H9 (cell line): ENCODE data around the gene PICALM. TPM values are rescaled to one million over a fixed set of nuclear protein-coding genes. Genes with fewer than 3 reads are reported as not detected.

ENCODE experiments used
- DNase-seq: peaks from one replicate; pipeline ENCODE4 v3.0.0-alpha.2; 2017
- H2AFZ ChIP-seq: one replicate; pipeline ENCODE4 v1.6.1; 2013; ENCODE audit warnings: mild to moderate bottlenecking, low read length, control low read depth, moderate library complexity
- H2AK5ac ChIP-seq: 2 replicates; pipeline ENCODE4 v1.6.1; 2013; ENCODE audit warnings: low read length, control low read depth, mixed read lengths; ENCODE audit not compliant: insufficient read length
- H2BK120ac ChIP-seq: one replicate; pipeline ENCODE4 v1.6.1; 2013; ENCODE audit warnings: low read depth, mild to moderate bottlenecking, low read length, control low read depth, inconsistent platforms; ENCODE audit not compliant: poor library complexity, severe bottlenecking
- H2BK12ac ChIP-seq: 2 replicates; pipeline ENCODE4 v1.6.1; 2013; ENCODE audit warnings: low read length, control low read depth, mixed read lengths, low read depth; ENCODE audit not compliant: insufficient read length
- H2BK15ac ChIP-seq: 2 replicates; pipeline ENCODE4 v1.6.1; 2013; ENCODE audit warnings: low read depth, low read length, control low read depth
- H2BK20ac ChIP-seq: one replicate; pipeline ENCODE4 v1.6.1; 2013; ENCODE audit warnings: low read depth, mild to moderate bottlenecking, low read length, control low read depth, inconsistent platforms; ENCODE audit not compliant: poor library complexity, severe bottlenecking
- H2BK5ac ChIP-seq: 2 replicates; pipeline ENCODE4 v1.6.1; 2013; ENCODE audit warnings: low read length, control low read depth, mixed read lengths; ENCODE audit not compliant: insufficient read length
- H3K14ac ChIP-seq: 2 replicates; pipeline ENCODE4 v1.6.1; 2013; ENCODE audit warnings: low read length, control low read depth; ENCODE audit not compliant: insufficient read depth
- H3K18ac ChIP-seq: 2 replicates; pipeline ENCODE4 v1.6.1; 2013; ENCODE audit warnings: low read depth, mild to moderate bottlenecking, mixed read lengths, low read length, control low read depth; ENCODE audit not compliant: insufficient read length
- H3K23ac ChIP-seq: 2 replicates; pipeline ENCODE4 v1.6.1; 2013; ENCODE audit warnings: low read length, control low read depth, mixed read lengths, low read depth; ENCODE audit not compliant: insufficient read length
- H3K23me2 ChIP-seq: 2 replicates; pipeline ENCODE4 v1.6.1; 2013; ENCODE audit warnings: low read depth, mild to moderate bottlenecking, mixed read lengths, low read length, control low read depth; ENCODE audit not compliant: insufficient read length, poor library complexity, severe bottlenecking
- H3K27ac ChIP-seq: 2 replicates; pipeline ENCODE4 v1.5.1; 2013; ENCODE audit warnings: low read length, control low read depth, mixed read lengths, low read depth; ENCODE audit not compliant: insufficient read length
- H3K27me3 ChIP-seq: 2 replicates; pipeline ENCODE4 v1.6.1; 2013; ENCODE audit warnings: low read length, control low read depth, inconsistent platforms; ENCODE audit not compliant: insufficient read depth
- H3K4ac ChIP-seq: 2 replicates; pipeline ENCODE4 v1.6.1; 2013; ENCODE audit warnings: low read depth, mild to moderate bottlenecking, control low read depth, inconsistent platforms, low read length, moderate library complexity
- H3K4me1 ChIP-seq: 2 replicates; pipeline ENCODE4 v1.6.1; 2013; ENCODE audit warnings: low read length, control low read depth, inconsistent platforms; ENCODE audit not compliant: insufficient read depth
- H3K4me2 ChIP-seq: 2 replicates; pipeline ENCODE4 v1.6.1; 2013; ENCODE audit warnings: low read length, control low read depth, mixed read lengths; ENCODE audit not compliant: insufficient read length, insufficient read depth
- H3K56ac ChIP-seq: 2 replicates; pipeline ENCODE4 v1.6.1; 2013; ENCODE audit warnings: low read depth, mild to moderate bottlenecking, mixed read lengths, low read length, control low read depth; ENCODE audit not compliant: insufficient read length
- H3K79me1 ChIP-seq: 2 replicates; pipeline ENCODE4 v1.6.1; 2013; ENCODE audit warnings: low read depth, mild to moderate bottlenecking, moderate library complexity, low read length, control low read depth, inconsistent platforms; ENCODE audit not compliant: insufficient read depth, poor library complexity, severe bottlenecking
- H3K79me2 ChIP-seq: 2 replicates; pipeline ENCODE4 v1.6.1; 2013; ENCODE audit warnings: low read length, control low read depth, inconsistent platforms; ENCODE audit not compliant: insufficient read depth
- H3K9ac ChIP-seq: 2 replicates; pipeline ENCODE4 v1.6.1; 2013; ENCODE audit warnings: low read length, control low read depth, mixed read lengths; ENCODE audit not compliant: insufficient read length; ENCODE audit errors: extremely low read depth
- H3K9me3 ChIP-seq: one replicate; pipeline ENCODE4 v1.6.1; 2013; ENCODE audit warnings: low read depth, low read length, inconsistent platforms; ENCODE audit not compliant: control insufficient read depth
- H3T11ph ChIP-seq: one replicate; pipeline ENCODE4 v1.6.1; 2013; ENCODE audit warnings: mild to moderate bottlenecking, low read length, control low read depth, inconsistent platforms
- H4K20me1 ChIP-seq: one replicate; pipeline ENCODE4 v1.6.1; 2013; ENCODE audit not compliant: control insufficient read depth, insufficient read length, insufficient read depth
- H4K5ac ChIP-seq: 2 replicates; pipeline ENCODE4 v1.6.1; 2013; ENCODE audit warnings: low read depth, mild to moderate bottlenecking, mixed read lengths, low read length, control low read depth; ENCODE audit not compliant: insufficient read length
- H4K8ac ChIP-seq: replicated peaks from 2 replicates; pipeline ENCODE4 v1.6.1; 2013; ENCODE audit warnings: low read length, control low read depth, mixed read lengths, low read depth; ENCODE audit not compliant: insufficient read length
- H4K91ac ChIP-seq: 2 replicates; pipeline ENCODE4 v1.6.1; 2013; ENCODE audit warnings: low read depth, mild to moderate bottlenecking, moderate library complexity, mixed read lengths, low read length, control low read depth; ENCODE audit not compliant: insufficient read length
- H3K27ac Mint-ChIP-seq, 3 experiments: 2 replicates in 2 of 3; 3 replicates in 1 of 3; pipeline ENCODE4 v1.8.0; 2020 to 2021; ENCODE audit warnings: mixed read lengths in 3 of 3, mild to moderate bottlenecking in 1 of 3, moderate library complexity in 1 of 3
- H3K27me3 Mint-ChIP-seq: 2 replicates; pipeline ENCODE4 v1.8.0; 2021; ENCODE audit warnings: low read depth, mild to moderate bottlenecking, moderate library complexity, mixed read lengths
- H3K36me3 Mint-ChIP-seq, 3 experiments: 2 replicates in 2 of 3; 3 replicates in 1 of 3; pipeline ENCODE4 v1.8.0; 2020 to 2021; ENCODE audit warnings: low read depth in 3 of 3, mixed read lengths in 3 of 3; ENCODE audit not compliant: insufficient read depth in 1 of 3
- H3K4me1 Mint-ChIP-seq, 2 experiments: 2 replicates each; pipeline ENCODE4 v1.8.0; 2020; ENCODE audit warnings: mixed read lengths in 2 of 2
- H3K4me3 Mint-ChIP-seq, 2 experiments: 2 replicates in 1 of 2; 3 replicates in 1 of 2; pipeline ENCODE4 v1.8.0; 2020 to 2021; ENCODE audit warnings: mild to moderate bottlenecking in 2 of 2, mixed read lengths in 2 of 2, moderate library complexity in 1 of 2
- H3K9me3 Mint-ChIP-seq, 2 experiments: 2 replicates in 1 of 2; 3 replicates in 1 of 2; pipeline ENCODE4 v1.8.0; 2020; ENCODE audit warnings: mild to moderate bottlenecking in 2 of 2, mixed read lengths in 2 of 2, moderate library complexity in 1 of 2
- WGBS: extraction: QIAGEN DNeasy Blood & Tissue Kit; methylation state at CpG from one replicate; pipeline ENCODE4 v1.1.7; 2013; ENCODE audit warnings: missing lambda C conversion rate, low lambda C conversion rate, mixed read lengths; ENCODE audit not compliant: insufficient read length; ENCODE audit errors: extremely low coverage; 5-methylcytosine and 5-hydroxymethylcytosine counted together
- total RNA-seq: library from RNA; stranded (reverse); gene quantifications from 2 replicates; pipeline ENCODE4 v1.2.1, GENCODE V29; 2021
- TF ChIP-seq, protein P1 (sequence below): fragments of 200-600 bp; sonication (generic); conservative IDR thresholded peaks from 3 replicates; pipeline ENCODE4 v1.8.0; 2021; ENCODE audit warnings: antibody characterized with exemption, mild to moderate bottlenecking

PICALM gene
- total RNA-seq, 1 experiment from 2014 or later = 76.4 TPM

DNA sequence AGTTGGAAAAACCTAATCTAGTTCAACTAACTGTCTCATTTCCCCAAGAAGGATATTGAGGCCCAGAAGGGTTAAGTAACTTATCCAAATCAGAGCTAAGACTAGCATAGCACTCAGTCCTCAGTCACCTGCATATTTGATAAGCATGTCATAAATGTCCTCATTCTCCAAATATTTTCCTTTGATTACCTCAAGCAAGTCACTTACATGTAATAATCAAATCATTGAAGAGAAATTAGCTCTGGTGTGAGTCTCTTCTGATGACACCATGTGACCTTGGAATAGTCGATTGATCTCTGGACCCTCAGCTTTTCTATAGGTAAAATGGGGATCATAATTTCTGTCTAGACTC is 48.8 kb upstream of the PICALM start:
- no CpG with 5 or more reads among the region's 1 CpG for WGBS
- Mint-ChIP-seq H3K4me3 (no peak overlapping the region), H3K36me3 (no peaks in the 10 kb centered on the region)

More for the DNA sequence above, 48.8 kb upstream of the PICALM start:
- H2BK5ac ChIP-seq = no peak overlapping the region
- no peaks in the 10 kb centered on the region for H3K23me2 ChIP-seq
- no peak overlapping the region for H3T11ph ChIP-seq
- no peaks in the 10 kb centered on the region for H3K79me1 ChIP-seq
- H2AFZ ChIP-seq = no peak overlapping the region
- H3K27me3 ChIP-seq = no peaks in the 10 kb centered on the region
- H2BK20ac ChIP-seq = no peak overlapping the region
- no peaks in the 10 kb centered on the region for H3K79me2 ChIP-seq
- no peak for DNase-seq
- no peaks in the 10 kb centered on the region for H3K9me3 Mint-ChIP-seq
- no peak overlapping the region for H3K23ac ChIP-seq
- no peak overlapping the region for H4K8ac ChIP-seq
- H2BK12ac ChIP-seq = no peak overlapping the region
- no peak overlapping the region for H3K4me2 ChIP-seq
- H4K5ac ChIP-seq = no peak overlapping the region
- H3K4me1 ChIP-seq = no peaks in the 10 kb centered on the region
- H3K9ac ChIP-seq = no peak overlapping the region
- H3K4ac ChIP-seq = no peak overlapping the region
- no peak overlapping the region for H2AK5ac ChIP-seq
- H4K20me1 ChIP-seq = no peaks in the 10 kb centered on the region
- H4K91ac ChIP-seq = no peak overlapping the region
- H2BK120ac ChIP-seq = no peak overlapping the region
- H2BK15ac ChIP-seq = no peak overlapping the region
- TF ChIP-seq, protein P1, sequence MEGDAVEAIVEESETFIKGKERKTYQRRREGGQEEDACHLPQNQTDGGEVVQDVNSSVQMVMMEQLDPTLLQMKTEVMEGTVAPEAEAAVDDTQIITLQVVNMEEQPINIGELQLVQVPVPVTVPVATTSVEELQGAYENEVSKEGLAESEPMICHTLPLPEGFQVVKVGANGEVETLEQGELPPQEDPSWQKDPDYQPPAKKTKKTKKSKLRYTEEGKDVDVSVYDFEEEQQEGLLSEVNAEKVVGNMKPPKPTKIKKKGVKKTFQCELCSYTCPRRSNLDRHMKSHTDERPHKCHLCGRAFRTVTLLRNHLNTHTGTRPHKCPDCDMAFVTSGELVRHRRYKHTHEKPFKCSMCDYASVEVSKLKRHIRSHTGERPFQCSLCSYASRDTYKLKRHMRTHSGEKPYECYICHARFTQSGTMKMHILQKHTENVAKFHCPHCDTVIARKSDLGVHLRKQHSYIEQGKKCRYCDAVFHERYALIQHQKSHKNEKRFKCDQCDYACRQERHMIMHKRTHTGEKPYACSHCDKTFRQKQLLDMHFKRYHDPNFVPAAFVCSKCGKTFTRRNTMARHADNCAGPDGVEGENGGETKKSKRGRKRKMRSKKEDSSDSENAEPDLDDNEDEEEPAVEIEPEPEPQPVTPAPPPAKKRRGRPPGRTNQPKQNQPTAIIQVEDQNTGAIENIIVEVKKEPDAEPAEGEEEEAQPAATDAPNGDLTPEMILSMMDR = no peak
- no peak overlapping the region for H3K27ac ChIP-seq
- H3K9me3 ChIP-seq = no peaks in the 10 kb centered on the region
- no peaks in the 10 kb centered on the region for H3K4me1 Mint-ChIP-seq
- no peak overlapping the region for H3K14ac ChIP-seq
- no peaks in the 10 kb centered on the region for H3K27me3 Mint-ChIP-seq
- H3K56ac ChIP-seq = no peak overlapping the region
- no peak overlapping the region for H3K18ac ChIP-seq
- H3K27ac Mint-ChIP-seq = no peak overlapping the region
